GM18520 (cell line): Measurements from ENCODE around the gene LLCFC1.
"Not testable (repeated sequence)": the region's sequence is repeated elsewhere in the genome, so short reads cannot be mapped to it uniquely, and the experiment has no call there.

Experiments used
- ATAC-seq: cut with Tn5 transposase; IDR thresholded peaks from one replicate; pipeline ENCODE4 v1.9.1; 2021; ENCODE audit not compliant: unreplicated experiment

LLCFC1 gene

DNA sequence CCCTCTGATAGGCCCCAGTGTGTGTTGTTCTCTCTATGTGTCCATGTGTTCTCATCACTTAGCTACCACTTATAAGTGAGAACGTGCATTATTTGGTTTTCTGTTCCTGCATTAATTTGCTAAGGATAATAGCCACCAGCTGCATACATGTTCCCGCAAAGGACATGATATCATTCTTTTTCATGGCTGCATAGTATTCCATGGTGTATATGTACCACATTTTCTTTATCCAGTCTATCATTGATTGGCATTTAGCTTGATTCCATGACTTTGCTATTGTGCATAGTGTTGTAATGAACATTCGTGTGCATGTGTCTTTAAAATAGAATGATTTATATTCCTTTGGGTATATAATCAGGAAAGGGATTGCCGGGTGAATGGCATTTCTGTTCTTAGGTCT lies 39.1 kb downstream of the LLCFC1 start:
- ATAC-seq, result not testable (repeated sequence)

DNA sequence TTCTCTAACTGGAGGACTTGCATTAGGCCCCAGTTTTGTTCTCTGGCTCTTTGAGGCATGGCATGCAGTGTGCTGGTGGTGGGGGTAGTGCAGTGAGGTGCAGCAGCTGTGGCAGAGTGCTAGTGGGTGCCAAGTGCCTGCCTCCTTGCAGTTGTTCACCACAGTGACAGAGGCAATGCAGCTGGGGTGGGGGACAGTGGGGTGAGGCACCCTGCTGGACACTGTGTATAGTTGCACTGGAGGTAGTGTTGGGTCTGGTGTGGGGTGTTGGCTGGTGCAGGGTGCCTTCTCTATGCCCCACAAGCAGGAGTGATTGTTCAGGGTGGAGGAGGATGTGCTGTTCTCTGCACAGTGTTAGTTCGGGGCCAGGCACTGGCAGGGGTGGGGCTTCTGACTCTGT lies 44.5 kb downstream of the LLCFC1 start:
- no peak for ATAC-seq

DNA sequence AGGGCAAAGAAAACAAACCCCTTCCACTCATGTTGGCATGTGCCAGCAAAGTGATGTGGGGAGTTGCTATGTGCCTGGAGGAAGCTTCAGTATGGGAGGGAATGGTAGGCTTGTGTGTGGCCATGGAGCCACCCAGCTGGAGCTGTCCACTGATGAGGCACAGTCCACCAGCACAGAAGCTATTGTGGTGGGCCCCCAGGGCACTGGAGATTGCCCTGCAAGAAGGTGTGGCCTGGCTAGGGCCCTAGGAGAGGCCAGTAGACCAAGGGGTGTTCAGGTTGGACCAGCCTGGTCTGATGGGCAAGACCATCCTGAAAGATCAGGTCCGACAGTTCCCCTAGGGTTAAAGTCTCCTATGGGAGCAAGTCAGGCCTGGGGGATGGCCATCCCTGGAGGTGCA lies 45.0 kb downstream of the LLCFC1 start:
- no peak for ATAC-seq
